HEK293 (cell line): ENCODE measurements around the gene CMYA5.

Experiments used
- CTCF ChIP-seq: fragments of 450-650 bp; formaldehyde crosslinking; IDR thresholded peaks from 2 replicates; pipeline ENCODE4 v1.5.1; 2016; ENCODE audit warnings: missing biosample characterization, missing genetic modification characterization
- ZNF138 ChIP-seq: fragments of 450-650 bp; formaldehyde crosslinking; IDR thresholded peaks from 2 replicates; pipeline ENCODE4 v1.5.1; 2016; ENCODE audit warnings: missing biosample characterization, missing genetic modification characterization, borderline replicate concordance
- ZNF274 ChIP-seq, 2 experiments: fragments of 200-500 bp in 1 of 2; fragments of 450-650 bp in 1 of 2; sonication (Bioruptor generic) in 1 of 2; formaldehyde crosslinking in 1 of 2; IDR thresholded peaks; 2 replicates each; pipeline versions ENCODE4 v1.5.1 to v1.6.1; 2014 to 2016; ENCODE audit warnings: borderline replicate concordance in 1 of 2, inconsistent platforms in 1 of 2, low read length in 1 of 2, missing biosample characterization in 1 of 2, missing genetic modification characterization in 1 of 2
- ZNF707 ChIP-seq: fragments of 450-650 bp; formaldehyde crosslinking; IDR thresholded peaks from 2 replicates; pipeline ENCODE4 v1.5.1; 2016; ENCODE audit warnings: missing biosample characterization, missing genetic modification characterization

- no peak for TF ChIP-seq CTCF
- TF ChIP-seq ZNF138 (tag by site-specific recombination) = no peak
- no peak for TF ChIP-seq ZNF274 (IDR thresholded peaks at IDR 0.05; ENCODE audit: low read length)
- no peak for TF ChIP-seq ZNF274 (tag by site-specific recombination; IDR thresholded peaks at IDR 0.05; ENCODE audit: borderline replicate concordance)
- TF ChIP-seq ZNF707 = no peak
These were observed 145.4 kb downstream of the CMYA5 start for GRCh38 chr5:79834754-79835714.
